GM12878 (cell line): ENCODE data around the gene PRDM16. TPM values are rescaled to one million over a fixed set of nuclear protein-coding genes. Genes with fewer than 3 reads are reported as not detected.

Experiments used
- ATAC-seq: fragments of 200-7000 bp; cut with Tn5 transposase; 3 replicates; pipeline ENCODE4 v1.9.1; 2020; ENCODE audit warnings: mild to moderate bottlenecking, moderate library complexity
- BruUV-seq: library from RNA; stranded (reverse); fragments of 400-500 nt; replicated peaks from 2 replicates; lab custom pipeline; 2021; lab: Mats Ljungman, UMichigan
- CTCF ChIA-PET: fragments of 300-600 bp; sonication (Branson Sonifier 250); formaldehyde crosslinking; extraction: SDS; loops from one replicate; lab custom pipeline; 2021; ENCODE audit warnings: inconsistent platforms; lab: Yijun Ruan, JAX
- POLR2A ChIA-PET: fragments of 350-600 bp; formaldehyde crosslinking; extraction: SDS; loops from one replicate; lab custom pipeline; 2021; ENCODE audit warnings: inconsistent platforms; lab: Charles Lee
- RAD21 ChIA-PET: fragments of 300-600 bp; sonication (Branson Sonifier 250); formaldehyde crosslinking; loops from one replicate; lab custom pipeline; 2023; ENCODE audit warnings: antibody characterized with exemption; ENCODE audit not compliant: unreplicated experiment; lab: Charles Lee
- SMC1A ChIA-PET: fragments of 300-600 bp; sonication (Branson Sonifier 250); formaldehyde crosslinking; loops from one replicate; lab custom pipeline; 2023; ENCODE audit not compliant: unreplicated experiment, uncharacterized antibody; lab: Charles Lee
- DNase-seq: peaks from one replicate; pipeline ENCODE4 v3.0.0-alpha.2; 2011; ENCODE audit warnings: low read depth, low spot score
- FAIRE-seq: peaks from 3 replicates; lab custom pipeline; 2011; peaks lifted over from hg19 to GRCh38; lab: Jason Lieb, UNC
- H2AFZ ChIP-seq: 2 replicates; pipeline ENCODE4 v1.6.0; 2011; ENCODE audit warnings: low read depth, low read length, control low read depth; ENCODE audit not compliant: control insufficient read depth
- H3K27ac ChIP-seq: 2 replicates; pipeline ENCODE4 v1.5.1; 2011; ENCODE audit warnings: control low read depth; ENCODE audit not compliant: control insufficient read depth, insufficient read depth
- H3K27me3 ChIP-seq, 2 experiments: replicated peaks in 1 of 2; 2 replicates each; pipeline versions ENCODE4 v1.6.0 to v1.6.1; 2011; ENCODE audit warnings: low read length in 1 of 2; ENCODE audit not compliant: control insufficient read depth in 2 of 2, insufficient read depth in 2 of 2
- H3K36me3 ChIP-seq, 2 experiments: 2 replicates each; pipeline ENCODE4 v1.5.1; 2011; ENCODE audit warnings: low read length in 1 of 2; ENCODE audit not compliant: control insufficient read depth in 2 of 2, insufficient read depth in 2 of 2
- H3K4me1 ChIP-seq: 2 replicates; pipeline ENCODE4 v1.6.1; 2011; ENCODE audit warnings: mild to moderate bottlenecking, low read length, moderate library complexity, mixed read lengths; ENCODE audit not compliant: control insufficient read depth, insufficient read depth
- H3K4me2 ChIP-seq: 2 replicates; pipeline ENCODE4 v1.6.0; 2011; ENCODE audit warnings: control low read depth; ENCODE audit not compliant: control insufficient read depth, insufficient read depth
- H3K4me3 ChIP-seq: fragments of 200-600 bp; sonication (generic); 2 replicates; pipeline ENCODE4 v1.5.1; 2016
- H3K79me2 ChIP-seq: 2 replicates; pipeline ENCODE4 v1.6.0; 2011; ENCODE audit warnings: low read length; ENCODE audit not compliant: control insufficient read depth, insufficient read depth
- H3K9ac ChIP-seq: 2 replicates; pipeline ENCODE4 v1.8.0; 2011; ENCODE audit warnings: low read length, control low read depth, mixed read lengths; ENCODE audit not compliant: control insufficient read depth, insufficient read depth
- H3K9me3 ChIP-seq: replicated peaks from 3 replicates; pipeline ENCODE4 v1.5.1; 2011; ENCODE audit warnings: mild to moderate bottlenecking, low read length; ENCODE audit not compliant: control insufficient read depth, insufficient read depth
- H4K20me1 ChIP-seq: 2 replicates; pipeline ENCODE4 v1.6.0; 2011; ENCODE audit not compliant: control insufficient read depth, insufficient read depth
- ETV6 ChIP-seq, 2 experiments: fragments of 450-650 bp in 1 of 2; IDR thresholded peaks in 1 of 2; conservative IDR thresholded peaks in 1 of 2; 2 replicates each; pipeline ENCODE4 v1.6.1; 2014; ENCODE audit warnings: antibody characterized with exemption in 1 of 2, borderline replicate concordance in 1 of 2, low read depth in 1 of 2, mild to moderate bottlenecking in 1 of 2, moderate library complexity in 1 of 2
- MTA2 ChIP-seq: fragments of 450-650 bp; IDR thresholded peaks from 2 replicates; pipeline ENCODE4 v1.6.1; 2016; ENCODE audit warnings: low read depth, mild to moderate bottlenecking, moderate library complexity
- NRF1 ChIP-seq: conservative IDR thresholded peaks from 2 replicates; pipeline ENCODE4 v1.6.1; 2011; ENCODE audit warnings: mild to moderate bottlenecking, low read depth, low read length, improper control_type of control experiment
- POLR2A ChIP-seq: IDR thresholded peaks from 2 replicates; pipeline ENCODE4 v1.6.1; 2011; ENCODE audit warnings: low read depth, mild to moderate bottlenecking, low read length
- POLR2AphosphoS2 ChIP-seq: IDR thresholded peaks from 2 replicates; pipeline ENCODE4 v1.6.1; 2011; ENCODE audit warnings: low read depth, mild to moderate bottlenecking, low read length, improper control_type of control experiment, moderate library complexity
- TBL1XR1 ChIP-seq: IDR thresholded peaks from 2 replicates; pipeline ENCODE4 v1.6.1; 2012; ENCODE audit warnings: low read depth, low read length, improper control_type of control experiment
- TCF7 ChIP-seq: IDR thresholded peaks from 2 replicates; pipeline ENCODE4 v1.6.1; 2014; ENCODE audit warnings: antibody characterized with exemption, borderline replicate concordance
- ZZZ3 ChIP-seq: IDR thresholded peaks from 2 replicates; pipeline ENCODE4 v1.6.1; 2011; ENCODE audit warnings: low read depth; ENCODE audit not compliant: control insufficient read depth, insufficient read length
- WGBS: methylation state at CpG from one replicate; pipeline ENCODE4 v1.1.6; 2016; ENCODE audit warnings: low lambda C conversion rate; ENCODE audit not compliant: insufficient replicate concordance, insufficient coverage; ENCODE audit errors: missing lambda C conversion rate; 5-methylcytosine and 5-hydroxymethylcytosine counted together
- in situ Hi-C: fragments of 300-500 bp; cut with MboI; formaldehyde crosslinking; loops from 9 replicates; pipeline ENCODE4 v1.14.3; 2018; ENCODE audit warnings: mixed read lengths
- intact Hi-C: fragments of 100-400 bp; cut with micrococcal nuclease; formaldehyde crosslinking; loops from one replicate; pipeline ENCODE4 v1.14.2; 2022; ENCODE audit not compliant: unreplicated experiment
- polyA plus RNA-seq, 11 experiments: library from polyadenylated mRNA; depleted of rRNA in 4 of 11; unstranded in 6 of 11; stranded (reverse) in 5 of 11; fragments of >200 nt; fragmentation: Nextera tagmentation in 4 of 11; fragmentation: Illumina TruSeq in 1 of 11; extraction: Ambion mirVana in 4 of 11; extraction: Trizol in 1 of 11; gene quantifications; 1 replicate in 1 of 11; 2 replicates in 10 of 11; pipeline versions ENCODE4 v1.2.1 to v1.2.3, GENCODE V29; 2011 to 2016; ENCODE audit warnings: inconsistent platforms in 2 of 11, missing spikeins in 2 of 11, low read depth in 1 of 11
- total RNA-seq, 4 experiments: library from RNA; depleted of rRNA in 3 of 4; stranded (reverse); fragments of >200 nt in 3 of 4; fragmentation: Illumina TruSeq in 1 of 4; extraction: Trizol in 1 of 4; gene quantifications; 2 replicates each; pipeline versions ENCODE4 v1.2.1 to v1.2.3, GENCODE V29; 2013 to 2021
- TF ChIP-seq, protein P1 (sequence below): IDR thresholded peaks from 2 replicates; pipeline ENCODE4 v1.6.1; 2012; ENCODE audit warnings: low read length, inconsistent platforms
- TF ChIP-seq, protein P2 (sequence below): fragments of 450-650 bp; conservative IDR thresholded peaks from 2 replicates; pipeline ENCODE4 v1.6.1; 2017; ENCODE audit warnings: mild to moderate bottlenecking, moderate library complexity
- TF ChIP-seq, protein P3 (sequence below): IDR thresholded peaks from 2 replicates; pipeline ENCODE4 v1.6.1; 2012; ENCODE audit warnings: mild to moderate bottlenecking, low read depth, low read length
- TF ChIP-seq, protein P4 (sequence below): IDR thresholded peaks from 2 replicates; pipeline ENCODE4 v1.6.1; 2011; ENCODE audit warnings: borderline replicate concordance, low read depth, mild to moderate bottlenecking, moderate library complexity, mixed read lengths, low read length; ENCODE audit not compliant: insufficient read depth; ENCODE audit errors: extremely low read length
- TF ChIP-seq, protein P5 (sequence below): fragments of 450-650 bp; IDR thresholded peaks from 2 replicates; pipeline ENCODE4 v1.6.1; 2017; ENCODE audit warnings: borderline replicate concordance
- TF ChIP-seq, protein P6 (sequence below): fragments of 450-650 bp; IDR thresholded peaks from 2 replicates; pipeline ENCODE4 v1.6.1; 2014; ENCODE audit warnings: mild to moderate bottlenecking

PRDM16 gene
- total and polyA plus RNA-seq, 10 of the 15 experiments (the other 5 are each of a cell fraction or from before 2014, with no cell fraction given), result 0.03 TPM; not detected in 9

DNA sequence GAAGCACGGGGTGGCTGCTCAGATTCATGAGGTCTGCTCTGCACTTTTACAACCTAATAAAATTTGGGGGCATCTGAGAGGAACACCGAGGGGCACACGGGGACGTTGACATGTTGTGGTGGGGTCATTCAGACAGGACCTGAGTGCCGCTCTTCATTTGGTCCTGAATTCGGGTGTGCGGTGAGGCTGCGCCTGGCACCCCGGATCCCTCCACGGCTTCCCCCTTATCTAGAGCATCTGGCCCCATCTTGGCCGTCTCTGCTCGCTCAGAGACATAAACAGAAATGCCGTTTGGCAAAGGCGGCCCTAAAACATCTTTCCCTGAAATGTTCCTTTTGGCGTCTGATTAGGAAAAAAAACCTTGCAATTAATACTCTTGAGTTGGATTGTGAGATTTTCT is 157.2 kb downstream of the PRDM16 start:
- BruUV-seq, result no TSS peak
- no peaks in the 10 kb centered on the region for H4K20me1 ChIP-seq
- POLR2A ChIA-PET, result no interaction called here
- RAD21 ChIA-PET, result interaction anchor here (0.7 kb wide), 1 partner anchor 753 kb away, joined by 3 read pairs; no protein-coding TSS in a partner anchor
- H3K27me3 ChIP-seq, result no peaks in the 10 kb centered on the region
- intact Hi-C loops (no loop called here), in situ Hi-C loops (no loop called here)
- SMC1A ChIA-PET, result no interaction called here
- H3K79me2 ChIP-seq, result no peaks in the 10 kb centered on the region
- H3K27ac ChIP-seq, result no peak overlapping the region
- ATAC-seq (no peak), DNase-seq (no peak), FAIRE-seq (no peak)
- CTCF ChIA-PET, result no interaction called here
- no peak overlapping the region for H3K4me2 ChIP-seq
- 40% methylated on average over 15 of the region's 15 CpGs for WGBS
- no peaks in the 10 kb centered on the region for H3K4me1 ChIP-seq
- H3K4me3 ChIP-seq, result no peak overlapping the region
- H3K36me3 ChIP-seq, result no peaks in the 10 kb centered on the region
- H2AFZ ChIP-seq, result no peak overlapping the region
- no peaks in the 10 kb centered on the region for H3K9me3 ChIP-seq
- no peak overlapping the region for H3K9ac ChIP-seq
- TF ChIP-seq, protein P1, sequence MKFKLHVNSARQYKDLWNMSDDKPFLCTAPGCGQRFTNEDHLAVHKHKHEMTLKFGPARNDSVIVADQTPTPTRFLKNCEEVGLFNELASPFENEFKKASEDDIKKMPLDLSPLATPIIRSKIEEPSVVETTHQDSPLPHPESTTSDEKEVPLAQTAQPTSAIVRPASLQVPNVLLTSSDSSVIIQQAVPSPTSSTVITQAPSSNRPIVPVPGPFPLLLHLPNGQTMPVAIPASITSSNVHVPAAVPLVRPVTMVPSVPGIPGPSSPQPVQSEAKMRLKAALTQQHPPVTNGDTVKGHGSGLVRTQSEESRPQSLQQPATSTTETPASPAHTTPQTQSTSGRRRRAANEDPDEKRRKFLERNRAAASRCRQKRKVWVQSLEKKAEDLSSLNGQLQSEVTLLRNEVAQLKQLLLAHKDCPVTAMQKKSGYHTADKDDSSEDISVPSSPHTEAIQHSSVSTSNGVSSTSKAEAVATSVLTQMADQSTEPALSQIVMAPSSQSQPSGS, result no peak
- TF ChIP-seq, protein P2, sequence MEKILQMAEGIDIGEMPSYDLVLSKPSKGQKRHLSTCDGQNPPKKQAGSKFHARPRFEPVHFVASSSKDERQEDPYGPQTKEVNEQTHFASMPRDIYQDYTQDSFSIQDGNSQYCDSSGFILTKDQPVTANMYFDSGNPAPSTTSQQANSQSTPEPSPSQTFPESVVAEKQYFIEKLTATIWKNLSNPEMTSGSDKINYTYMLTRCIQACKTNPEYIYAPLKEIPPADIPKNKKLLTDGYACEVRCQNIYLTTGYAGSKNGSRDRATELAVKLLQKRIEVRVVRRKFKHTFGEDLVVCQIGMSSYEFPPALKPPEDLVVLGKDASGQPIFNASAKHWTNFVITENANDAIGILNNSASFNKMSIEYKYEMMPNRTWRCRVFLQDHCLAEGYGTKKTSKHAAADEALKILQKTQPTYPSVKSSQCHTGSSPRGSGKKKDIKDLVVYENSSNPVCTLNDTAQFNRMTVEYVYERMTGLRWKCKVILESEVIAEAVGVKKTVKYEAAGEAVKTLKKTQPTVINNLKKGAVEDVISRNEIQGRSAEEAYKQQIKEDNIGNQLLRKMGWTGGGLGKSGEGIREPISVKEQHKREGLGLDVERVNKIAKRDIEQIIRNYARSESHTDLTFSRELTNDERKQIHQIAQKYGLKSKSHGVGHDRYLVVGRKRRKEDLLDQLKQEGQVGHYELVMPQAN, result no peak
- no peak for TF ChIP-seq TBL1XR1
- TF ChIP-seq, protein P3, sequence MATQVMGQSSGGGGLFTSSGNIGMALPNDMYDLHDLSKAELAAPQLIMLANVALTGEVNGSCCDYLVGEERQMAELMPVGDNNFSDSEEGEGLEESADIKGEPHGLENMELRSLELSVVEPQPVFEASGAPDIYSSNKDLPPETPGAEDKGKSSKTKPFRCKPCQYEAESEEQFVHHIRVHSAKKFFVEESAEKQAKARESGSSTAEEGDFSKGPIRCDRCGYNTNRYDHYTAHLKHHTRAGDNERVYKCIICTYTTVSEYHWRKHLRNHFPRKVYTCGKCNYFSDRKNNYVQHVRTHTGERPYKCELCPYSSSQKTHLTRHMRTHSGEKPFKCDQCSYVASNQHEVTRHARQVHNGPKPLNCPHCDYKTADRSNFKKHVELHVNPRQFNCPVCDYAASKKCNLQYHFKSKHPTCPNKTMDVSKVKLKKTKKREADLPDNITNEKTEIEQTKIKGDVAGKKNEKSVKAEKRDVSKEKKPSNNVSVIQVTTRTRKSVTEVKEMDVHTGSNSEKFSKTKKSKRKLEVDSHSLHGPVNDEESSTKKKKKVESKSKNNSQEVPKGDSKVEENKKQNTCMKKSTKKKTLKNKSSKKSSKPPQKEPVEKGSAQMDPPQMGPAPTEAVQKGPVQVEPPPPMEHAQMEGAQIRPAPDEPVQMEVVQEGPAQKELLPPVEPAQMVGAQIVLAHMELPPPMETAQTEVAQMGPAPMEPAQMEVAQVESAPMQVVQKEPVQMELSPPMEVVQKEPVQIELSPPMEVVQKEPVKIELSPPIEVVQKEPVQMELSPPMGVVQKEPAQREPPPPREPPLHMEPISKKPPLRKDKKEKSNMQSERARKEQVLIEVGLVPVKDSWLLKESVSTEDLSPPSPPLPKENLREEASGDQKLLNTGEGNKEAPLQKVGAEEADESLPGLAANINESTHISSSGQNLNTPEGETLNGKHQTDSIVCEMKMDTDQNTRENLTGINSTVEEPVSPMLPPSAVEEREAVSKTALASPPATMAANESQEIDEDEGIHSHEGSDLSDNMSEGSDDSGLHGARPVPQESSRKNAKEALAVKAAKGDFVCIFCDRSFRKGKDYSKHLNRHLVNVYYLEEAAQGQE, result no peak
- TF ChIP-seq NRF1, result no peak
- TF ChIP-seq, protein P4, sequence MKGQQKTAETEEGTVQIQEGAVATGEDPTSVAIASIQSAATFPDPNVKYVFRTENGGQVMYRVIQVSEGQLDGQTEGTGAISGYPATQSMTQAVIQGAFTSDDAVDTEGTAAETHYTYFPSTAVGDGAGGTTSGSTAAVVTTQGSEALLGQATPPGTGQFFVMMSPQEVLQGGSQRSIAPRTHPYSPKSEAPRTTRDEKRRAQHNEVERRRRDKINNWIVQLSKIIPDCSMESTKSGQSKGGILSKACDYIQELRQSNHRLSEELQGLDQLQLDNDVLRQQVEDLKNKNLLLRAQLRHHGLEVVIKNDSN, result no peak
- TF ChIP-seq ZZZ3, result no peak
- TF ChIP-seq POLR2A, result no peak
- TF ChIP-seq POLR2AphosphoS2, result no peak
- TF ChIP-seq ETV6 (conservative IDR thresholded peaks at IDR 0.05 in 1 of 2, IDR thresholded peaks at IDR 0.05 in 1 of 2; ENCODE audit: borderline replicate concordance in 1 of 2, low read depth in 1 of 2), result no peak
- TF ChIP-seq MTA2, result no peak
- TF ChIP-seq TCF7, result no peak
- TF ChIP-seq, protein P5, sequence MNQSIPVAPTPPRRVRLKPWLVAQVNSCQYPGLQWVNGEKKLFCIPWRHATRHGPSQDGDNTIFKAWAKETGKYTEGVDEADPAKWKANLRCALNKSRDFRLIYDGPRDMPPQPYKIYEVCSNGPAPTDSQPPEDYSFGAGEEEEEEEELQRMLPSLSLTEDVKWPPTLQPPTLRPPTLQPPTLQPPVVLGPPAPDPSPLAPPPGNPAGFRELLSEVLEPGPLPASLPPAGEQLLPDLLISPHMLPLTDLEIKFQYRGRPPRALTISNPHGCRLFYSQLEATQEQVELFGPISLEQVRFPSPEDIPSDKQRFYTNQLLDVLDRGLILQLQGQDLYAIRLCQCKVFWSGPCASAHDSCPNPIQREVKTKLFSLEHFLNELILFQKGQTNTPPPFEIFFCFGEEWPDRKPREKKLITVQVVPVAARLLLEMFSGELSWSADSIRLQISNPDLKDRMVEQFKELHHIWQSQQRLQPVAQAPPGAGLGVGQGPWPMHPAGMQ, result no peak
- TF ChIP-seq, protein P6, sequence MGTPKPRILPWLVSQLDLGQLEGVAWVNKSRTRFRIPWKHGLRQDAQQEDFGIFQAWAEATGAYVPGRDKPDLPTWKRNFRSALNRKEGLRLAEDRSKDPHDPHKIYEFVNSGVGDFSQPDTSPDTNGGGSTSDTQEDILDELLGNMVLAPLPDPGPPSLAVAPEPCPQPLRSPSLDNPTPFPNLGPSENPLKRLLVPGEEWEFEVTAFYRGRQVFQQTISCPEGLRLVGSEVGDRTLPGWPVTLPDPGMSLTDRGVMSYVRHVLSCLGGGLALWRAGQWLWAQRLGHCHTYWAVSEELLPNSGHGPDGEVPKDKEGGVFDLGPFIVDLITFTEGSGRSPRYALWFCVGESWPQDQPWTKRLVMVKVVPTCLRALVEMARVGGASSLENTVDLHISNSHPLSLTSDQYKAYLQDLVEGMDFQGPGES, result no peak
